H9 (cell line): ENCODE data around the gene CERS5. TPM values are rescaled to one million over a fixed set of nuclear protein-coding genes. Genes with fewer than 3 reads are reported as not detected.

Source experiments
- DNase-seq: peaks from one replicate; pipeline ENCODE4 v3.0.0-alpha.2; 2017
- H2AFZ ChIP-seq: one replicate; pipeline ENCODE4 v1.6.1; 2013; ENCODE audit warnings: mild to moderate bottlenecking, low read length, control low read depth, moderate library complexity
- H2AK5ac ChIP-seq: 2 replicates; pipeline ENCODE4 v1.6.1; 2013; ENCODE audit warnings: low read length, control low read depth, mixed read lengths; ENCODE audit not compliant: insufficient read length
- H2BK120ac ChIP-seq: one replicate; pipeline ENCODE4 v1.6.1; 2013; ENCODE audit warnings: low read depth, mild to moderate bottlenecking, low read length, control low read depth, inconsistent platforms; ENCODE audit not compliant: poor library complexity, severe bottlenecking
- H2BK12ac ChIP-seq: 2 replicates; pipeline ENCODE4 v1.6.1; 2013; ENCODE audit warnings: low read length, control low read depth, mixed read lengths, low read depth; ENCODE audit not compliant: insufficient read length
- H2BK15ac ChIP-seq: 2 replicates; pipeline ENCODE4 v1.6.1; 2013; ENCODE audit warnings: low read depth, low read length, control low read depth
- H2BK20ac ChIP-seq: one replicate; pipeline ENCODE4 v1.6.1; 2013; ENCODE audit warnings: low read depth, mild to moderate bottlenecking, low read length, control low read depth, inconsistent platforms; ENCODE audit not compliant: poor library complexity, severe bottlenecking
- H2BK5ac ChIP-seq: 2 replicates; pipeline ENCODE4 v1.6.1; 2013; ENCODE audit warnings: low read length, control low read depth, mixed read lengths; ENCODE audit not compliant: insufficient read length
- H3K14ac ChIP-seq: 2 replicates; pipeline ENCODE4 v1.6.1; 2013; ENCODE audit warnings: low read length, control low read depth; ENCODE audit not compliant: insufficient read depth
- H3K18ac ChIP-seq: 2 replicates; pipeline ENCODE4 v1.6.1; 2013; ENCODE audit warnings: low read depth, mild to moderate bottlenecking, mixed read lengths, low read length, control low read depth; ENCODE audit not compliant: insufficient read length
- H3K23ac ChIP-seq: 2 replicates; pipeline ENCODE4 v1.6.1; 2013; ENCODE audit warnings: low read length, control low read depth, mixed read lengths, low read depth; ENCODE audit not compliant: insufficient read length
- H3K23me2 ChIP-seq: 2 replicates; pipeline ENCODE4 v1.6.1; 2013; ENCODE audit warnings: low read depth, mild to moderate bottlenecking, mixed read lengths, low read length, control low read depth; ENCODE audit not compliant: insufficient read length, poor library complexity, severe bottlenecking
- H3K27ac ChIP-seq: 2 replicates; pipeline ENCODE4 v1.5.1; 2013; ENCODE audit warnings: low read length, control low read depth, mixed read lengths, low read depth; ENCODE audit not compliant: insufficient read length
- H3K27me3 ChIP-seq: 2 replicates; pipeline ENCODE4 v1.6.1; 2013; ENCODE audit warnings: low read length, control low read depth, inconsistent platforms; ENCODE audit not compliant: insufficient read depth
- H3K4ac ChIP-seq: 2 replicates; pipeline ENCODE4 v1.6.1; 2013; ENCODE audit warnings: low read depth, mild to moderate bottlenecking, control low read depth, inconsistent platforms, low read length, moderate library complexity
- H3K4me1 ChIP-seq: 2 replicates; pipeline ENCODE4 v1.6.1; 2013; ENCODE audit warnings: low read length, control low read depth, inconsistent platforms; ENCODE audit not compliant: insufficient read depth
- H3K4me2 ChIP-seq: 2 replicates; pipeline ENCODE4 v1.6.1; 2013; ENCODE audit warnings: low read length, control low read depth, mixed read lengths; ENCODE audit not compliant: insufficient read length, insufficient read depth
- H3K56ac ChIP-seq: 2 replicates; pipeline ENCODE4 v1.6.1; 2013; ENCODE audit warnings: low read depth, mild to moderate bottlenecking, mixed read lengths, low read length, control low read depth; ENCODE audit not compliant: insufficient read length
- H3K79me1 ChIP-seq: 2 replicates; pipeline ENCODE4 v1.6.1; 2013; ENCODE audit warnings: low read depth, mild to moderate bottlenecking, moderate library complexity, low read length, control low read depth, inconsistent platforms; ENCODE audit not compliant: insufficient read depth, poor library complexity, severe bottlenecking
- H3K79me2 ChIP-seq: 2 replicates; pipeline ENCODE4 v1.6.1; 2013; ENCODE audit warnings: low read length, control low read depth, inconsistent platforms; ENCODE audit not compliant: insufficient read depth
- H3K9ac ChIP-seq: 2 replicates; pipeline ENCODE4 v1.6.1; 2013; ENCODE audit warnings: low read length, control low read depth, mixed read lengths; ENCODE audit not compliant: insufficient read length; ENCODE audit errors: extremely low read depth
- H3K9me3 ChIP-seq: one replicate; pipeline ENCODE4 v1.6.1; 2013; ENCODE audit warnings: low read depth, low read length, inconsistent platforms; ENCODE audit not compliant: control insufficient read depth
- H3T11ph ChIP-seq: one replicate; pipeline ENCODE4 v1.6.1; 2013; ENCODE audit warnings: mild to moderate bottlenecking, low read length, control low read depth, inconsistent platforms
- H4K20me1 ChIP-seq: one replicate; pipeline ENCODE4 v1.6.1; 2013; ENCODE audit not compliant: control insufficient read depth, insufficient read length, insufficient read depth
- H4K5ac ChIP-seq: 2 replicates; pipeline ENCODE4 v1.6.1; 2013; ENCODE audit warnings: low read depth, mild to moderate bottlenecking, mixed read lengths, low read length, control low read depth; ENCODE audit not compliant: insufficient read length
- H4K8ac ChIP-seq: replicated peaks from 2 replicates; pipeline ENCODE4 v1.6.1; 2013; ENCODE audit warnings: low read length, control low read depth, mixed read lengths, low read depth; ENCODE audit not compliant: insufficient read length
- H4K91ac ChIP-seq: 2 replicates; pipeline ENCODE4 v1.6.1; 2013; ENCODE audit warnings: low read depth, mild to moderate bottlenecking, moderate library complexity, mixed read lengths, low read length, control low read depth; ENCODE audit not compliant: insufficient read length
- H3K27ac Mint-ChIP-seq, 3 experiments: 2 replicates in 2 of 3; 3 replicates in 1 of 3; pipeline ENCODE4 v1.8.0; 2020 to 2021; ENCODE audit warnings: mixed read lengths in 3 of 3, mild to moderate bottlenecking in 1 of 3, moderate library complexity in 1 of 3
- H3K27me3 Mint-ChIP-seq: 2 replicates; pipeline ENCODE4 v1.8.0; 2021; ENCODE audit warnings: low read depth, mild to moderate bottlenecking, moderate library complexity, mixed read lengths
- H3K36me3 Mint-ChIP-seq, 3 experiments: 2 replicates in 2 of 3; 3 replicates in 1 of 3; pipeline ENCODE4 v1.8.0; 2020 to 2021; ENCODE audit warnings: low read depth in 3 of 3, mixed read lengths in 3 of 3; ENCODE audit not compliant: insufficient read depth in 1 of 3
- H3K4me1 Mint-ChIP-seq, 2 experiments: 2 replicates each; pipeline ENCODE4 v1.8.0; 2020; ENCODE audit warnings: mixed read lengths in 2 of 2
- H3K4me3 Mint-ChIP-seq, 2 experiments: 2 replicates in 1 of 2; 3 replicates in 1 of 2; pipeline ENCODE4 v1.8.0; 2020 to 2021; ENCODE audit warnings: mild to moderate bottlenecking in 2 of 2, mixed read lengths in 2 of 2, moderate library complexity in 1 of 2
- H3K9me3 Mint-ChIP-seq, 2 experiments: 2 replicates in 1 of 2; 3 replicates in 1 of 2; pipeline ENCODE4 v1.8.0; 2020; ENCODE audit warnings: mild to moderate bottlenecking in 2 of 2, mixed read lengths in 2 of 2, moderate library complexity in 1 of 2
- WGBS: extraction: QIAGEN DNeasy Blood & Tissue Kit; methylation state at CpG from one replicate; pipeline ENCODE4 v1.1.7; 2013; ENCODE audit warnings: missing lambda C conversion rate, low lambda C conversion rate, mixed read lengths; ENCODE audit not compliant: insufficient read length; ENCODE audit errors: extremely low coverage; 5-methylcytosine and 5-hydroxymethylcytosine counted together
- total RNA-seq: library from RNA; stranded (reverse); gene quantifications from 2 replicates; pipeline ENCODE4 v1.2.1, GENCODE V29; 2021
- TF ChIP-seq, protein P1 (sequence below): fragments of 200-600 bp; sonication (generic); conservative IDR thresholded peaks from 3 replicates; pipeline ENCODE4 v1.8.0; 2021; ENCODE audit warnings: antibody characterized with exemption, mild to moderate bottlenecking

The CERS5 gene
- total RNA-seq, 1 experiment from 2014 or later = 68.8 TPM

- no peaks in the 10 kb centered on the region for H3K27me3 ChIP-seq
- H2AFZ ChIP-seq = no peak overlapping the region
- no peak overlapping the region for H2BK12ac ChIP-seq
- no peak overlapping the region for H2BK5ac ChIP-seq
- no peak overlapping the region for H3K27ac ChIP-seq
- no peaks in the 10 kb centered on the region for H3K9me3 ChIP-seq
- H2BK120ac ChIP-seq = no peak overlapping the region
- H3K4me1 ChIP-seq = peaks cover 10% of the 10 kb centered on the region; the same call in 1 of the 2 replicates
- H3K79me2 ChIP-seq = no peaks in the 10 kb centered on the region
- H3K18ac ChIP-seq = no peak overlapping the region
- TF ChIP-seq, protein P1, sequence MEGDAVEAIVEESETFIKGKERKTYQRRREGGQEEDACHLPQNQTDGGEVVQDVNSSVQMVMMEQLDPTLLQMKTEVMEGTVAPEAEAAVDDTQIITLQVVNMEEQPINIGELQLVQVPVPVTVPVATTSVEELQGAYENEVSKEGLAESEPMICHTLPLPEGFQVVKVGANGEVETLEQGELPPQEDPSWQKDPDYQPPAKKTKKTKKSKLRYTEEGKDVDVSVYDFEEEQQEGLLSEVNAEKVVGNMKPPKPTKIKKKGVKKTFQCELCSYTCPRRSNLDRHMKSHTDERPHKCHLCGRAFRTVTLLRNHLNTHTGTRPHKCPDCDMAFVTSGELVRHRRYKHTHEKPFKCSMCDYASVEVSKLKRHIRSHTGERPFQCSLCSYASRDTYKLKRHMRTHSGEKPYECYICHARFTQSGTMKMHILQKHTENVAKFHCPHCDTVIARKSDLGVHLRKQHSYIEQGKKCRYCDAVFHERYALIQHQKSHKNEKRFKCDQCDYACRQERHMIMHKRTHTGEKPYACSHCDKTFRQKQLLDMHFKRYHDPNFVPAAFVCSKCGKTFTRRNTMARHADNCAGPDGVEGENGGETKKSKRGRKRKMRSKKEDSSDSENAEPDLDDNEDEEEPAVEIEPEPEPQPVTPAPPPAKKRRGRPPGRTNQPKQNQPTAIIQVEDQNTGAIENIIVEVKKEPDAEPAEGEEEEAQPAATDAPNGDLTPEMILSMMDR = no peak
- H2BK15ac ChIP-seq = no peak overlapping the region
- no peak overlapping the region for H3K9ac ChIP-seq
- H3K4me2 ChIP-seq = no peak overlapping the region
- no peak overlapping the region for H2BK20ac ChIP-seq
- H3K79me1 ChIP-seq = no peaks in the 10 kb centered on the region
- no peak overlapping the region for H4K91ac ChIP-seq
- H4K20me1 ChIP-seq = no peaks in the 10 kb centered on the region
- Mint-ChIP-seq H3K4me1 (peaks cover 33 to 44% of the 10 kb centered on the region in 2 experiments), H3K36me3 (peaks cover 0 to 7% (median 4%) of the 10 kb centered on the region in 3 experiments; a peak in 4 of 7 replicates), H3K27me3 (peaks cover 4% of the 10 kb centered on the region), H3K9me3 (no peaks in the 10 kb centered on the region), H3K27ac (no peak overlapping the region), H3K4me3 (no peak overlapping the region)
- H4K5ac ChIP-seq = no peak overlapping the region
- no peak overlapping the region for H3K56ac ChIP-seq
- H2AK5ac ChIP-seq = no peak overlapping the region
- H3T11ph ChIP-seq = no peak overlapping the region
- no peak overlapping the region for H4K8ac ChIP-seq
- no peaks in the 10 kb centered on the region for H3K23me2 ChIP-seq
- H3K23ac ChIP-seq = no peak overlapping the region
- no CpG with 5 or more reads among the region's 3 CpGs for WGBS
- no peak for DNase-seq
- H3K4ac ChIP-seq = no peak overlapping the region
- H3K14ac ChIP-seq = no peak overlapping the region
Observed at GRCh38 chr12:50106907-50107306, 60.3 kb downstream of the CERS5 start.
